ENCODE data around the gene TBC1D5. TPM values are rescaled to one million over a fixed set of nuclear protein-coding genes. Genes with fewer than 3 reads are reported as not detected.

Gene TBC1D5
- total RNA-seq, 1 experiment from 2014 or later = 33.9 TPM

GRCh38 chr3:17154941-17155340, 587.5 kb downstream of the TBC1D5 start:
- Histone ChIP-seq H3K9me3 (ENCODE audit: control insufficient read depth in 1 of 2, insufficient read depth in 1 of 2, low read depth in 1 of 2, low read length in 2 of 2) (peaks cover 0 to 5% of the 10 kb centered on the region in 2 experiments; a peak in 1 of 4 replicates), H3K4me3 (replicated peaks in 1 of 2; ENCODE audit: low read depth in 1 of 2, low read length in 2 of 2) (no peak overlapping the region), H3K9ac (ENCODE audit: low read length) (no peak overlapping the region), H4K20me1 (ENCODE audit: insufficient read depth) (no peaks in the 10 kb centered on the region), H3K9me2 (ENCODE audit: insufficient read depth) (no peaks in the 10 kb centered on the region), H3K27me3 (ENCODE audit: insufficient read depth, low read length) (no peaks in the 10 kb centered on the region), H2AFZ (ENCODE audit: low read depth, low read length, poor library complexity, severe bottlenecking) (no peak overlapping the region), H3K27ac (ENCODE audit: low read depth, low read length) (no peak overlapping the region), H3K79me2 (ENCODE audit: insufficient read depth, low read length) (no peaks in the 10 kb centered on the region), H3K36me3 (ENCODE audit: control insufficient read depth in 1 of 2, insufficient read depth in 2 of 2, low read length in 2 of 2) (peaks cover 0 to 7% of the 10 kb centered on the region in 2 experiments; a peak in 1 of 4 replicates), H3K4me1 (ENCODE audit: control insufficient read depth in 1 of 2, insufficient read depth in 2 of 2, low read length in 2 of 2) (no peaks in the 10 kb centered on the region), H3K4me2 (ENCODE audit: low read length) (no peak overlapping the region)
- ChIA-PET POLR2A (no interaction called here), RAD21 (ENCODE audit: low non-redundant PET in 1 of 2, low total read pairs in 2 of 2, uncharacterized antibody in 2 of 2, unreplicated experiment in 2 of 2) (no interaction called here), CTCF (no interaction called here)
- TF ChIP-seq SRF (IDR thresholded peaks at IDR 0.05; ENCODE audit: low read depth) (no peak), EZH2 (IDR thresholded peaks at IDR 0.05) (no peak), FOSL1 (IDR thresholded peaks at IDR 0.05; ENCODE audit: low read depth) (no peak), POLR2A (IDR thresholded peaks at IDR 0.05; ENCODE audit: borderline replicate concordance, extremely low read depth, insufficient read depth, insufficient read length) (no peak), REST (IDR thresholded peaks at IDR 0.05; ENCODE audit: low read depth) (no peak), RAD21 (IDR thresholded peaks at IDR 0.05; ENCODE audit: low read depth) (no peak), TCF7L2 (IDR thresholded peaks at IDR 0.05; ENCODE audit: borderline replicate concordance, extremely low read depth, insufficient read depth, insufficient read length) (no peak), CTCF (IDR thresholded peaks at IDR 0.05 in 2 of 3, conservative IDR thresholded peaks at IDR 0.05 in 1 of 3; ENCODE audit: borderline replicate concordance in 1 of 3, insufficient read depth in 1 of 3, low read depth in 2 of 3, low read length in 2 of 3) (no peak), MAX (IDR thresholded peaks at IDR 0.05) (no peak), SIN3A (IDR thresholded peaks at IDR 0.05; ENCODE audit: low read depth) (no peak), ZNF274 (IDR thresholded peaks at IDR 0.05; ENCODE audit: low read depth, low read length) (no peak), JUND (IDR thresholded peaks at IDR 0.05) (no peak), CEBPB (IDR thresholded peaks at IDR 0.05; ENCODE audit: low read depth) (no peak), EGR1 (IDR thresholded peaks at IDR 0.05; ENCODE audit: low read depth) (no peak), EZH2phosphoT487 (IDR thresholded peaks at IDR 0.05; ENCODE audit: borderline replicate concordance) (no peak), CBX3 (IDR thresholded peaks at IDR 0.05; ENCODE audit: low read depth) (no peak)
- no peak for DNase-seq (ENCODE audit: low read depth, low spot score)
- BruUV-seq (replicated peaks) = no TSS peak
- ATAC-seq = no peak
- intact Hi-C loops (cut with micrococcal nuclease) = no loop called here

All from HCT116 (cell line).